Smooth muscle cell (in vitro differentiated cells): ENCODE measurements around the gene LYRM7. TPM values are rescaled to one million over a fixed set of nuclear protein-coding genes. Genes with fewer than 3 reads are reported as not detected.
"Not testable (repeated sequence)": the region's sequence is repeated elsewhere in the genome, so short reads cannot be mapped to it uniquely, and the experiment has no call there.

Source experiments
- DNase-seq: peaks from one replicate; lab custom pipeline; 2025; ENCODE audit not compliant: unreplicated experiment; lab: John Stamatoyannopoulos, UW
- H2AFZ ChIP-seq: fragments of 200-600 bp; sonication (generic); 2 replicates; pipeline ENCODE4 v1.6.0; 2016; ENCODE audit warnings: antibody characterized with exemption, low read depth, mild to moderate bottlenecking
- H3F3A ChIP-seq: fragments of 200-600 bp; sonication (generic); 2 replicates; pipeline ENCODE4 v1.6.0; 2017; ENCODE audit warnings: antibody characterized with exemption, low read depth
- H3K27ac ChIP-seq: fragments of 200-600 bp; sonication (generic); 2 replicates; pipeline ENCODE4 v1.5.1; 2016; ENCODE audit warnings: low read depth, mild to moderate bottlenecking
- H3K27me3 ChIP-seq: fragments of 200-600 bp; sonication (generic); 2 replicates; pipeline ENCODE4 v1.6.1; 2016; ENCODE audit warnings: low read depth, mild to moderate bottlenecking
- H3K36me3 ChIP-seq: fragments of 200-600 bp; sonication (generic); 2 replicates; pipeline ENCODE4 v1.5.1; 2016; ENCODE audit warnings: low read depth
- H3K4me1 ChIP-seq: fragments of 200-600 bp; sonication (generic); 2 replicates; pipeline ENCODE4 v1.5.1; 2016; ENCODE audit warnings: low read depth
- H3K4me2 ChIP-seq: fragments of 200-600 bp; sonication (generic); 2 replicates; pipeline ENCODE4 v1.6.0; 2016; ENCODE audit warnings: mild to moderate bottlenecking
- H3K4me3 ChIP-seq: fragments of 200-600 bp; sonication (generic); 2 replicates; pipeline ENCODE4 v1.5.1; 2016; ENCODE audit warnings: mild to moderate bottlenecking
- H3K79me2 ChIP-seq: fragments of 200-600 bp; sonication (generic); 2 replicates; pipeline ENCODE4 v1.6.0; 2016; ENCODE audit warnings: low read depth, mild to moderate bottlenecking
- H3K9ac ChIP-seq: fragments of 200-600 bp; sonication (generic); 2 replicates; pipeline ENCODE4 v1.6.0; 2016; ENCODE audit warnings: low read depth
- H3K9me3 ChIP-seq: fragments of 200-600 bp; sonication (generic); replicated peaks from 2 replicates; pipeline ENCODE4 v1.5.1; 2016; ENCODE audit warnings: low read depth
- H4K20me1 ChIP-seq: fragments of 200-600 bp; sonication (generic); 2 replicates; pipeline ENCODE4 v1.6.0; 2016; ENCODE audit warnings: low read depth
- WGBS: methylation state at CpG from one replicate; pipeline ENCODE4 v1.1.7; 2016; ENCODE audit warnings: low lambda C conversion rate; 5-methylcytosine and 5-hydroxymethylcytosine counted together
- polyA plus RNA-seq: library from polyadenylated mRNA; unstranded; fragments of >200 nt; fragmentation: Nextera tagmentation; extraction: Ambion mirVana; gene quantifications from 2 replicates; pipeline ENCODE4 v1.2.1, GENCODE V29; 2016
- total RNA-seq: library from RNA; depleted of rRNA; stranded (reverse); fragments of >200 nt; gene quantifications from 2 replicates; pipeline ENCODE4 v1.2.3, GENCODE V29; 2014
- TF ChIP-seq, protein P1 (sequence below): fragments of 200-600 bp; sonication (generic); IDR thresholded peaks from 2 replicates; pipeline ENCODE4 v1.5.1; 2017; ENCODE audit warnings: borderline replicate concordance, mild to moderate bottlenecking, antibody characterized with exemption; ENCODE audit not compliant: insufficient read depth, poor library complexity, severe bottlenecking

Gene LYRM7
- total RNA-seq (6.7 and 52.2 TPM in 2 replicates), polyA plus RNA-seq (11.5 and 12.9 TPM in 2 replicates)

- Histone ChIP-seq H3F3A (no peaks in the 10 kb centered on the region), H3K9me3 (no peaks in the 10 kb centered on the region), H3K4me2 (peak within 1 kb of the TSS; percentile 96), H3K27ac (peak within 1 kb of the TSS; percentile 10), H3K79me2 (peaks cover 4% of the 10 kb centered on the region), H3K4me3 (peak within 1 kb of the TSS; percentile 79), H4K20me1 (no peaks in the 10 kb centered on the region), H3K9ac (peak within 1 kb of the TSS; percentile 75), H3K4me1 (peaks cover 9% of the 10 kb centered on the region), H3K27me3 (no peaks in the 10 kb centered on the region), H2AFZ (peak within 1 kb of the TSS; percentile 99), H3K36me3 (no peaks in the 10 kb centered on the region)
- peak; percentile 71 for DNase-seq
- TF ChIP-seq, protein P1, sequence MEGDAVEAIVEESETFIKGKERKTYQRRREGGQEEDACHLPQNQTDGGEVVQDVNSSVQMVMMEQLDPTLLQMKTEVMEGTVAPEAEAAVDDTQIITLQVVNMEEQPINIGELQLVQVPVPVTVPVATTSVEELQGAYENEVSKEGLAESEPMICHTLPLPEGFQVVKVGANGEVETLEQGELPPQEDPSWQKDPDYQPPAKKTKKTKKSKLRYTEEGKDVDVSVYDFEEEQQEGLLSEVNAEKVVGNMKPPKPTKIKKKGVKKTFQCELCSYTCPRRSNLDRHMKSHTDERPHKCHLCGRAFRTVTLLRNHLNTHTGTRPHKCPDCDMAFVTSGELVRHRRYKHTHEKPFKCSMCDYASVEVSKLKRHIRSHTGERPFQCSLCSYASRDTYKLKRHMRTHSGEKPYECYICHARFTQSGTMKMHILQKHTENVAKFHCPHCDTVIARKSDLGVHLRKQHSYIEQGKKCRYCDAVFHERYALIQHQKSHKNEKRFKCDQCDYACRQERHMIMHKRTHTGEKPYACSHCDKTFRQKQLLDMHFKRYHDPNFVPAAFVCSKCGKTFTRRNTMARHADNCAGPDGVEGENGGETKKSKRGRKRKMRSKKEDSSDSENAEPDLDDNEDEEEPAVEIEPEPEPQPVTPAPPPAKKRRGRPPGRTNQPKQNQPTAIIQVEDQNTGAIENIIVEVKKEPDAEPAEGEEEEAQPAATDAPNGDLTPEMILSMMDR: no peak
- under 1% methylated on average over 42 of the region's 42 CpGs for WGBS
Measured at GRCh38 chr5:131170540-131171275, at the start of gene LYRM7. Gene LYRM7, plus strand, starts transcription at chr5:131170944. Its CDS starts 77 bp downstream, at chr5:131171021.

GRCh38 chr5:131127244-131127643 is 43.5 kb upstream of the LYRM7 start:
- H3K4me1 ChIP-seq, H4K20me1 ChIP-seq, H3K4me2 ChIP-seq, H3K4me3 ChIP-seq, H3K36me3 ChIP-seq, H2AFZ ChIP-seq, H3F3A ChIP-seq, H3K27ac ChIP-seq, H3K9ac ChIP-seq, DNase-seq, H3K27me3 ChIP-seq, H3K9me3 ChIP-seq, H3K79me2 ChIP-seq: not testable (repeated sequence)
- 97% methylated on average over 2 of the region's 2 CpGs for WGBS

DNA sequence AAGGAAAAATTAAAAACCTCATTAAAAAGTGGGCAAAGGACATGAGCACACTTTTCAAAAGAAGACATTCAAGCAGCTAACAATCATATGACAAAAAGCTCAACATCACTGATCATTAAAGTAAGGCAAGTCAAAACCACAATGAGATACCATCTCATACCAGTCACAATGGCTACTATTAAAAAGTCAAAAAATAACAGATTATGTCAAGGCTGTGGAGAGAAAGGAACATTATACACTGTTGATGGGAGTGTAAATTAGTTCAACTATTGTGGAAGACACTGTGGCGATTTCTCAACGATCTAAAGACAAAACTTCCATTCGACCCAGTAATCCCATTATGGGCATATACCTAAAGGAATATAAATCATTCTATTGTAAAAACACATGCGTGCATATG is 41.4 kb upstream of the LYRM7 start:
- no peak overlapping the region for H3K9ac ChIP-seq
- DNase-seq: no peak
- TF ChIP-seq, protein P1: no peak
- H3K27me3 ChIP-seq: no peaks in the 10 kb centered on the region
- H3K36me3 ChIP-seq: no peaks in the 10 kb centered on the region
- no peak overlapping the region for H3K4me2 ChIP-seq
- WGBS: 87% methylated on average over 4 of the region's 4 CpGs
- no peaks in the 10 kb centered on the region for H3F3A ChIP-seq
- H3K27ac ChIP-seq: no peak overlapping the region
- no peak overlapping the region for H2AFZ ChIP-seq
- H3K4me1 ChIP-seq: no peaks in the 10 kb centered on the region
- H3K79me2 ChIP-seq: no peaks in the 10 kb centered on the region
- H3K4me3 ChIP-seq: no peak overlapping the region
- no peaks in the 10 kb centered on the region for H3K9me3 ChIP-seq
- no peaks in the 10 kb centered on the region for H4K20me1 ChIP-seq

DNA sequence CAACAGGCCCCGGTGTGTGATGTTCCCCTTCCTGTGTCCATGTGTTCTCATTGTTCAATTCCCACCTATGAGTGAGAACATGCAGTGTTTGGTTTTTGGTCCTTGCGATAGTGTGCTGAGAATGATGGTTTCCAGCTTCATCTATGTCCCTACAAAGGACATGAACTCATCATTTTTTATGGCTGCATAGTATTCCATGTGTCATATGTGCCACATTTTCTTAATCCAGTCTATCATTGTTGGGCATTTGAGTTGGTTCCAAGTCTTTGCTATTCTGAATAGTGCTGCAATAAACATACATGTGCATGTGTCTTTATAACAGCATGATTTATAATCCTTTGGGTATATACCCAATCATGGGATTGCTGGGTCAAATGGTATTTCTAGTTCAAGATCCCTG is 37.7 kb upstream of the LYRM7 start:
- H3K36me3 ChIP-seq, H3K4me1 ChIP-seq, H2AFZ ChIP-seq, H3K27me3 ChIP-seq, H4K20me1 ChIP-seq, DNase-seq, H3K9me3 ChIP-seq, H3K27ac ChIP-seq, H3K4me2 ChIP-seq, H3F3A ChIP-seq, H3K79me2 ChIP-seq, H3K4me3 ChIP-seq, H3K9ac ChIP-seq: not testable (repeated sequence)
- 71% methylated on average over 1 of the region's 2 CpGs for WGBS

GRCh38 chr5:131138406-131138805 is 32.3 kb upstream of the LYRM7 start:
- not testable (repeated sequence) for H3K4me3 ChIP-seq, H3K79me2 ChIP-seq, DNase-seq, H4K20me1 ChIP-seq, H2AFZ ChIP-seq, H3K9ac ChIP-seq, H3K36me3 ChIP-seq, H3K4me2 ChIP-seq, H3K9me3 ChIP-seq, H3F3A ChIP-seq, H3K27ac ChIP-seq, H3K4me1 ChIP-seq, H3K27me3 ChIP-seq
- WGBS: 88% methylated on average over 5 of the region's 5 CpGs
